Measurements from ENCODE around the gene NPB. TPM values are rescaled to one million over a fixed set of nuclear protein-coding genes. Genes with fewer than 3 reads are reported as not detected.

The NPB gene
- total and polyA plus RNA-seq, 5 donors: 0.14 to 0.53 (median 0.32) TPM

DNA sequence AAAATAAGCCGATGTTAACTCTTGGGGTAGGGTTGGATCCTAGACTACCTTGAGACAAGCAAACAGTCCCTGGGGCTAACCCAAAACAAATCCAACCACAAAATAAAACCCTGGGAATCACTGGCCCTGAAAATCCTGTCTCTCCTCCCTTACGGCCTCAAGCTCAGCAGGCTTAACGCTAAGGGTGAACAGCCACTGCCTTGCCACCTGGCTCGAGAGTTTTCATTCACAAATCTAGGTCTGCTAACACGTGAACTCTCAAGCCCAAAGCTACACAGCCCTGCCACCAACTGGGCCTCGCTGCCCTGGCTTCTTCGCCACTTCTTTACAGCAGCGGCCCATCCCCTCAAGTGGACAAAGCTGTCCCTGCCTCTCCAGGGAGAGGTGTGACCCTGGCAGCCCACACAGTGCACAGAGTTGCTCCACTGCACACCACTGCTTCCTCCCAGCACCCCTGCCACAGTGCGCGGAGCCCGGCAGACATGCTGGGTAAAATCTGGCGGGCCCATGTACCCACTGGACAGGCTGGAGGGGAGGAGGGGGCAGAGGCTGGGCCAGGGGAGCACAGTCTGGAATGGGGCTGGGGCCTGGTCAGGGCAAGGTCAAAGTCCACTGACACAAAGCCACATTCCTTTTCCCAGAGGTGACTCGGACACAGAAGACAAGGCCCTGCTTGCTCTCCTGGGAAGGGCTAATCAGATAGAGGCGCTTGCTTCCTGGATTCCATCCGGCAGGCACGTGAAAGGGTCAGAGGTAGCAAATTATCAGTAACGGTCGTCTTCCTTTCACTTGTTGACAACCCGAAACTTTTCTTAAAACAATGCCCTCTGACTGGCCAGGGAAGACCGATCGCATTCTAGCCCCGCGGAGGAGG, 8.2 kb downstream of the NPB start:
- no peak for ATAC-seq

DNA sequence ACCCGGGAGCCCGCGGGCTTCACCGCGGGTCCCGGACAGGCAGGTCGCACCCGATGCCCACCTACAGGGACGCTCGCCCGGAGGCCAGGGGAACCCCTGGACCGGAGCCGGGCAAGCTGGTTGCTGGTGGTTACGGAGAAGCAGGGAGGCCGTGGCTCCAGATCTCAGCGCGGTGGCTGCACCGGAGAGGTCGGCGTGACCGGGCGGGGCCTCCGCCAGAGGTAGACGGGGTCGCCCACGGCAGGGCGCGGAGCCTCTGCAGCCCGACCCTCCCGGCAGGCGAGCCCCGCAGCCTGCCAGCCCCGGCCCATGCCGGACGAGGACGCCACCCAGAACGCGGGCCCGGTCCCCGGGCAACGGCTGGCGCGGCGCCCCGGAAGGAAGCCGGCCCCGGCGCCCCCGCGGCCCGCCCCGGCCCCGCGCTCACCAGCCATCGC, 8.8 kb downstream of the NPB start:
- Histone ChIP-seq H3K4me3 (ENCODE audit: low read length) (peak overlapping the region; percentile 86), H3K27me3 (ENCODE audit: control insufficient read depth, insufficient read depth) (no peaks in the 10 kb centered on the region), H3K27ac (ENCODE audit: low read length) (no peak overlapping the region), H3K9me3 (ENCODE audit: control insufficient read depth, low read length) (no peaks in the 10 kb centered on the region), H3K4me1 (ENCODE audit: control insufficient read depth, insufficient read depth, low read length) (no peaks in the 10 kb centered on the region)
- intact Hi-C loops (cut with DNase I): no loop called here
- ATAC-seq: peak in 1 of 2 donors; percentile 1
- under 1% methylated on average over 55 of the region's 55 CpGs for WGBS
- DNase-seq: no peak

More for the DNA sequence above, 8.2 kb downstream of the NPB start:
- intact Hi-C loops (cut with DNase I): no loop called here
- Histone ChIP-seq H3K4me3 (ENCODE audit: low read length) (peak overlapping the region; percentile 86), H3K27ac (ENCODE audit: low read length) (no peak overlapping the region), H3K4me1 (ENCODE audit: control insufficient read depth, insufficient read depth, low read length) (no peaks in the 10 kb centered on the region), H3K9me3 (ENCODE audit: control insufficient read depth, low read length) (no peaks in the 10 kb centered on the region), H3K27me3 (ENCODE audit: control insufficient read depth, insufficient read depth) (no peaks in the 10 kb centered on the region)
- DNase-seq: no peak
- 36% methylated on average over 23 of the region's 23 CpGs for WGBS

DNA sequence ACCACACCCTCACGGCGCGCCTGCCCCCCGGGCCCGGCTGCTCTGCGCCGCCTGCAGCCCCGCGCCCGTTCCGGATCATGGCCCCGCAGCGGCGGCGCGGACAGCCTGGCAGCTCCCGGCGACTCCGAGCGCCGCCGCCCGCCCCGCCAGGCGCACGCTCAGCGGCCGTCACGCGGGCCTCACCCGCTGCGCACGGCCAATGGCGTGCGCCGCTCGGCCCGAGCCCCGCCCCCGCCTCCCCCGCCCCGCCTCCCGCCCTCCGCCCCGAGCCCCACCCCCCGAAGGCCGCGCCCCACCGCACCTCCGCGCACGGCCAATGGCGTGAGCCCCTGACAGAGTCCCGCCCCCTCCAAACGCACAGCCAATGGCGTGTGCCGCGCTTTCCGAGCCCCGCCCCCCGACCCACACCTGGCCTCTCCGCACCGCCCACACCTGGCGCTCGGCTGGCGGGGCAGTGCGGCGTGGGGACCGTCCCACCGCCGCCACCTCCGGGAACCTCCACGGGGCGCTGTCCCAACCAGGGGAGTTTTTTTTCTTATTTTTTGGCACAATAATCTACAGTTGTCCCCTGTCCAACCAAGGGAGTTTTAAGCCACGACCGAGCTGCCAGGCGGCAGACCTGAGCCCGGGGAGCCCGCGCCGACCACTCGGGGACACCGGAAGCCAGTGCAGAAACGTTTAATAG, 9.4 kb downstream of the NPB start, which contains the start of gene PCYT2:
Gene PCYT2 (minus strand): TSS at position 123 of the 685 bp plus-strand sequence. CDS start 44 bp downstream, at position 79.
- intact Hi-C loops (cut with DNase I): no loop called here
- no peaks in the 10 kb centered on the region for H3K4me1 ChIP-seq (ENCODE audit: control insufficient read depth, insufficient read depth, low read length)

DNA sequence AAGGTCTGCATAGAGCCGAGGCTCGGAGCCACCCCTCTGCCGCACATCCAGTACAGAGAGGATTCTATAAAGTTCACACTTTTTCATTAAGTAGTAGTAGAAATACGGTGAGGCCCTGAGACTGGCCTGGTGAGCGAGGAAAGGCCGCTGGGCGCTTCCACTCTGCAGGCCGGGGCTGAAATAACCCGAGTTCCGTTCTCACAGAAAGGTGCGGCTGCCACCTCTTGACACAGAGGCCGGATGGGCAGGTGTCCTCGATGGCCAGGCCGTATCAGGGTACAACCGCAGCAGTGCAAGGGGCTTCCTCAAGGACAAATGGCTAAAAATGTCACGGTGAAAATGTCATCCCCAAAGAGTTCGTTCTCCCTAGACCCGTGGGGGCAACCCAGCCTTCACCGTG, 9.9 kb downstream of the NPB start:
- Histone ChIP-seq H3K27ac (ENCODE audit: low read length) (no peak overlapping the region), H3K9me3 (ENCODE audit: control insufficient read depth, low read length) (no peaks in the 10 kb centered on the region), H3K4me3 (ENCODE audit: low read length) (no peak overlapping the region), H3K27me3 (ENCODE audit: control insufficient read depth, insufficient read depth) (no peaks in the 10 kb centered on the region), H3K4me1 (ENCODE audit: control insufficient read depth, insufficient read depth, low read length) (peaks cover 2% of the 10 kb centered on the region)
- intact Hi-C loops (cut with DNase I): no loop called here
- WGBS: 88% methylated on average over 19 of the region's 19 CpGs
- no peak for DNase-seq
- ATAC-seq: no peak

More for the DNA sequence above, 9.4 kb downstream of the NPB start, which contains the start of gene PCYT2:
- H3K27me3 ChIP-seq (ENCODE audit: control insufficient read depth, insufficient read depth): no peaks in the 10 kb centered on the region
- 3% methylated on average over 84 of the region's 84 CpGs for WGBS
- H3K27ac ChIP-seq (ENCODE audit: low read length): peak within 1 kb of the TSS; percentile 49
- peak within 1 kb of the TSS; percentile 86 for H3K4me3 ChIP-seq (ENCODE audit: low read length)
- DNase-seq: peak; percentile 91 to 96 (median 96)
- no peaks in the 10 kb centered on the region for H3K9me3 ChIP-seq (ENCODE audit: control insufficient read depth, low read length)
- peak; percentile 90 to 93 for ATAC-seq

DNA sequence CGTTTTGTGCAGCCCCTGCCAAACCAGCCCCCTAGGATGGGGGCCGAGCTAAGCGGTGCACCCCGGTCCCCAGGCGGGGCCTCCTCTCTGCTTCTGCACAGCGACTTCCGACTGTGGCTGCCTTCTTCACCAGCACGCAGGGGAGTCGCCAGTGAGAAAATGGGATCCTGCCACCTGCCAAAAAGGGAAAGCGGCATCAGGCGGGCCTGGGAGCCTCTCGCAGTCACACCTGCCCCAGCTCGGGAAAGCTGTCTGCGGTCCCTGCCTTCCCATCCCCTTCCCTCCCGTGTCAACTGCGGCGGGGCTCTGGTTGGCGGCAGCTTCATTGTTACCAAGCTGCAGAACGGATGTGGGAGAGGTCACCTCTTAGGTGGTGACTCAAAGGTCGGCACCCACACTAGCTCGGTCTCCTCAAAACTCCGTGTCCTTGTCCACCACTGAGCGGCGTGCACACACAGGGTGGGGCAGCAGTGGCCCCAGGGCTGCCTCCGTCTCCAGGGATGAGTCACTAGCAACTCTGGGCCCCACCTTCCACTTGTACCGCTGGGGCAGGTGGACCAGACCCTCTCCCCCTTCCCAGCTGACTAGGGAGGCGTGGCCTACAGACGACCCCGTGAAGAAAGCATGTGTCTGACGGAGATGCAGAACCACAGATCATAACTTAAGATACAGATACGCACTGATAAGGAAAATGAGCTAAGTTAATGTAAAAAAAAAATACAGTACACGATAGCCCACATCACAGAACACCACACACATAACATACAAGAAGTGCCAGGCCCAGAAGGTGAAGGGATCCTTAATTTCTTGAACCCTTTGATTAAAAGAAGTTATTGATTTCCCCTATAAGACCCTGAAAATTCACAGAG, 10.6 kb downstream of the NPB start:
- intact Hi-C loops (cut with DNase I): no loop called here
- no peak overlapping the region for H3K4me3 ChIP-seq (ENCODE audit: low read length)
- H3K27ac ChIP-seq (ENCODE audit: low read length): no peak overlapping the region
- 92% methylated on average over 32 of the region's 32 CpGs for WGBS
- no peak for ATAC-seq
- peaks cover 3% of the 10 kb centered on the region for H3K4me1 ChIP-seq (ENCODE audit: control insufficient read depth, insufficient read depth, low read length)
- no peaks in the 10 kb centered on the region for H3K9me3 ChIP-seq (ENCODE audit: control insufficient read depth, low read length)
- no peak for DNase-seq
- no peaks in the 10 kb centered on the region for H3K27me3 ChIP-seq (ENCODE audit: control insufficient read depth, insufficient read depth)

DNA sequence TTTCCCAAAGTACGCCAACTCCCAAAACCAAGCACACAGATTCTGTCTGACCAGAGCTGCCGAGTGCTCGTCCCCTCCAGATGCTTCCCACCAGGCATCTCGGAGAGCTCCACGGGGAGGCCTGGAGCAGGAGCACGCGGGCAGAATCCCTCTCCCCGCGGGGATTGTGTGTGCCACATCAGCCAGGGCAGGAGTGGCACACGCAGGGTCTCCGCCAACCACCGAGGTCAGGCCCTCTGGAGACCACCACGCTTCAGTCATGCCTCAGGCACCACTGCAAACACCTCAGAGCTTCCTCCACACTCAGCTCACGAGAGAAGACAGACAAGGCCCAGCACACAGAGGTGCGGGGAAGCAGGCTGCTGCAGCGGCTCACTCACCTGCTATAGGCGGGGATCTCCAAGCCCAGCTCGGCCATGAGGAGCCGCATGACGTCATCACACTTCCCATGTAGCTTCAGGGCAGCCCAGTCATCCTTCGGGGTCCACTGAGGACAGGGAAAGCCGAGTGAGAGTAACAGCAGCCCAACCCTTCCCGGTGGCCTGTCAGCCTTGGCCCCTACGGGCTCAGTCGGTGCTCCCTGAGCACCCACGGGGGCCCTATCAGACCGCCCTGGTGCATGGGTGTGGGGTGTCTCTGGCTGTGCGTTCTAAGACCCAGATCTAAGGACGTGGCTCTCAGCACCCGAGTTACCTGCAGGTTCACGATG, 11.5 kb downstream of the NPB start:
- H3K4me1 ChIP-seq (ENCODE audit: control insufficient read depth, insufficient read depth, low read length): peaks cover 3% of the 10 kb centered on the region
- no peaks in the 10 kb centered on the region for H3K27me3 ChIP-seq (ENCODE audit: control insufficient read depth, insufficient read depth)
- no peak overlapping the region for H3K4me3 ChIP-seq (ENCODE audit: low read length)
- H3K9me3 ChIP-seq (ENCODE audit: control insufficient read depth, low read length): no peaks in the 10 kb centered on the region
- no peak for ATAC-seq
- H3K27ac ChIP-seq (ENCODE audit: low read length): no peak overlapping the region
- intact Hi-C loops (cut with DNase I): no loop called here
- 93% methylated on average over 31 of the region's 31 CpGs for WGBS
- DNase-seq: no peak

DNA sequence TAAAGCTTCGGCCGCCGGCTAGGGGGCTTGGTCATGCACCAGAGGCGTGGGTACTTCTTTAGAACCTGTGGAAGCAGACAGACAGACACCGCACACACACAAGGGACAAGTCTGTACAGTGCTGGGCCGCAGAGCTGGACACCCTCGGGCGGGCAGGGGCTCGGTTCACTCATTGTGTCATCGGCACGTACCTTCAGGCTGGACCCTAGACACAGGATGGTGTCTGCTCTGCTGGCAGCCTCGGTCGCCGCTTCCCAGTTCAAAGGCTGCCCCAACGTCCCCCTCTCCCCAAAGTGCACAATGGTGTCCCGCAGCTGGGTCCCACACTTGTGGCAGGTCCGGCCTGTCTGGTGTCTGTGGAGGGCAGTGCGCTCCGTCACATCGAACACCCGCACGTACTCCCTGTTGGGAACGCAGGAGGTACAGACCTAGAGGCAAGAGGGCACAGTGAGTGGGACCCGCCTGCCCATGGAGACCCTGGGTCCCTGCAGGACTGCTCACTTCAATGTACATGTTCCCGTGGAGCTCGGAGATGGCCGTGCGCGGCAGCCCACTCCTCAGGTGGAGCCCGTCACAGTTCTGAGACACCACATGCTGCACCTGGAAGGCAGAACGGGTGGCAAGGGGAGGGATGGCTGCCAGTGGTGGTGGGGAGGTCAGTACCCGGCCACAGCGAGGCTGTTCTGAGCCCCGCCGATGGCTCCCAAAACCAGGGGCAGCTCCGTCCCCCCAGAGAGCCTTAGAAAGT, 12.2 kb downstream of the NPB start:
- Histone ChIP-seq H3K27me3 (ENCODE audit: control insufficient read depth, insufficient read depth) (no peaks in the 10 kb centered on the region), H3K27ac (ENCODE audit: low read length) (no peak overlapping the region), H3K9me3 (ENCODE audit: control insufficient read depth, low read length) (no peaks in the 10 kb centered on the region), H3K4me3 (ENCODE audit: low read length) (no peak overlapping the region), H3K4me1 (ENCODE audit: control insufficient read depth, insufficient read depth, low read length) (peaks cover 3% of the 10 kb centered on the region)
- no peak for ATAC-seq
- no peak for DNase-seq
- intact Hi-C loops (cut with DNase I): no loop called here
- WGBS: 96% methylated on average over 36 of the region's 36 CpGs

DNA sequence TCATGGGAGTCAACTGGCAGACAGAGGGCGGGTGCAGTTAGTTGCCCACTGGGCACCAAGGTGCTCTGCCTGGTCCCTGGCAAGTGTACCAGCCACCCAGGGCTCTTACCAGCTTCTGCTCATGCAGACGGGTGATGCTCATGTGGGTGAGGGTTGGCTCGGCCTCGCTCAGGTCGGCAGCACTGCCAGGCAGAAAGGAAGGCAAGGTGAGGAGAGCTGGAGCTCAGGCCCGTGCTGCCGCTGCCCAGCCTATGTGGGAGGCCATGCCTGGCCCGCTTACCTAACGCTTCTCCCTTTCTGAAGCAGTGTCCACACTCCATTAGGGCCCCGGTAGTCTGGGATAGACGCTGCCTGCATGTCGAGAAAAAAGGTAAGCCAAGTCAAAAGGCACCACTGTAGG, 13.3 kb downstream of the NPB start:
- 93% methylated on average over 12 of the region's 12 CpGs for WGBS
- H3K27me3 ChIP-seq (ENCODE audit: control insufficient read depth, insufficient read depth): no peaks in the 10 kb centered on the region
- DNase-seq: no peak
- ATAC-seq: no peak
- H3K4me1 ChIP-seq (ENCODE audit: control insufficient read depth, insufficient read depth, low read length): peaks cover 3% of the 10 kb centered on the region
- intact Hi-C loops (cut with DNase I): no loop called here
- no peak overlapping the region for H3K4me3 ChIP-seq (ENCODE audit: low read length)
- no peak overlapping the region for H3K27ac ChIP-seq (ENCODE audit: low read length)
- H3K9me3 ChIP-seq (ENCODE audit: control insufficient read depth, low read length): no peaks in the 10 kb centered on the region

DNA sequence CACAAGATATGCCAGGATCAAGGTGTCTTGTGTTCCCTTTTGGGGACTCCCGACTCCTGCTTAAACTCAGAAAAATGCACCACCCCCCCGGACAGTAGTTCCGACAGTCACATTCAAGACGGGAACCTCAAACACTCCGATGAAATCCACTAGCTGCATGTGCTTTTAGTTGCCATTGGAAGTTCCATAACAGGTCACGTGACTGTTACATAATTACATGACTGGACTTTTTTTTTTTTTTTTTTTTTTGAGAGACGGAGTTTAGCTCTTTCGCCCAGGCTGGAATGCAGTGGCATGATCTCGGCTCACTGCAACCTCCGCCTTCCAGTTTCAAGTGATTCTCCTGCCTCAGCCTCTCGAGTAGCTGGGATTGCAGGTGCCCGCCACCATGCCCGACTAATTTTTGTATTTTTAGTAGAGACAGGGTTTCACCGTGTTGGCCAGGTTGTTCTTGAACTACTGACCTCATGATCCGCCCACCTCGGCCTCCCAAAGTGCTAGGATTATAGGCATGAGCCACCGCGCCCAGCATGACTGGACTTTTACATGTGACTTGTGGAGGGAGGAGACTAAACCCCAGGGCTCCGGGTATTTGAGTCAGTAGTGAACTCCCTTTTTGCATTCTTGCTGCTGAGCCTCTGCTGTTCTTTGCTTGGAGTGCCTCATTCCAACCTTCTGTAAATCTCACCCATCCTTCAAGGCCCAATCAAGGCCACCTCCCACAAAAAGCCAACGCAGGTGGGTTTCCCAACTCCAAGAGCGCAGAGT, 14.4 kb downstream of the NPB start:
- Histone ChIP-seq H3K9me3 (ENCODE audit: control insufficient read depth, low read length) (no peaks in the 10 kb centered on the region), H3K27ac (ENCODE audit: low read length) (no peak overlapping the region), H3K4me1 (ENCODE audit: control insufficient read depth, insufficient read depth, low read length) (peaks cover 3% of the 10 kb centered on the region), H3K4me3 (ENCODE audit: low read length) (no peak overlapping the region), H3K27me3 (ENCODE audit: control insufficient read depth, insufficient read depth) (no peaks in the 10 kb centered on the region)
- ATAC-seq (no peak), DNase-seq (no peak)
- 82% methylated on average over 21 of the region's 21 CpGs for WGBS
- intact Hi-C loops (cut with DNase I): no loop called here

Measured in right cardiac atrium (tissue), 5 donors.